Measurements from ENCODE around the gene RNF145. TPM values are rescaled to one million over a fixed set of nuclear protein-coding genes. Genes with fewer than 3 reads are reported as not detected.
"Not testable (repeated sequence)": the region's sequence is repeated elsewhere in the genome, so short reads cannot be mapped to it uniquely, and the experiment has no call there.

The RNF145 gene
- total RNA-seq, 1 donor from 2014 or later: 160 TPM

GRCh38 chr5:159163027-159163700 is 46.2 kb downstream of the RNF145 start:
- intact Hi-C loops (cut with micrococcal nuclease): no loop called here

DNA sequence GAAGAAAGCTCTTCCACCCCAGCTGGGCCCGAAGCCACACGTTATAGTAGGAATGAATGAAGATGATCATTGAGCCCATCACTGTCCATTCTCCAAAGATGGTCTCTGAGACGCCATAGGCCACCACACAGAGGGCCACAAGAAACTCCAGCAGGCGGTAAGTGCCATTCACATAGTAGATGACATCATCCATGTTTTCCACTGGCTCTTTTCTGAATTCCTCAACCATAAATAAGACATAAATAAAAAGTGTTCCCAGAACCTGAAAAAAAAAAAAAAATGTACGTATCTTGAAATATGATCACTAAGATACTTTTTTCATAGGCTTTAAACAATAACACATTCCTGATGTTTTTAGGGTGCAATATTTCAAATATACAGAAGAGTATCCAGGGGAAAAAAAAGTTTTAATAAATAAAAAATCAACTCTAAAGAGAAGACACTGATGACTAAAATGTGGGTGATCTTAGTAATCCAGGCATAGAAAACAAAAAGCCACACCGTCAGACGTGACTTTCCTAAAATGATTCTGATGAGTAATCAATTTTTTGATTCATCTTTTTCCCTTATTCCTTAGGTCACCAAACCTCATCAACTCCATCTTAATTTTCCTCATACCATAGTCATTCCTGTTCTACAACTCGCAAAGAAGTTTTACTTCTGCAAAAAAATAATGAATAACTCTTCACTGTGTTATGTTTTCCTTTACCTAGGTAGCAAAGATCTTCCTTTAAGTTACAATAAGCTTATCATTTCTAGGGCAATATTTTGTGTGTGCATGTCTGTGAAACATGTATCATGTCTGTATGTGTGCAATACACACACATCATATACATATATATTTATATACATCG is 47.8 kb downstream of the RNF145 start:
- intact Hi-C loops (cut with micrococcal nuclease): no loop called here

- intact Hi-C loops (cut with micrococcal nuclease): loop anchor here (5.0 to 10.0 kb wide), 2 partner anchors 174 to 356 kb away; partner anchors contain the start of gene IL12B
Observed at GRCh38 chr5:159158553-159159091, 50.7 kb downstream of the RNF145 start.

DNA sequence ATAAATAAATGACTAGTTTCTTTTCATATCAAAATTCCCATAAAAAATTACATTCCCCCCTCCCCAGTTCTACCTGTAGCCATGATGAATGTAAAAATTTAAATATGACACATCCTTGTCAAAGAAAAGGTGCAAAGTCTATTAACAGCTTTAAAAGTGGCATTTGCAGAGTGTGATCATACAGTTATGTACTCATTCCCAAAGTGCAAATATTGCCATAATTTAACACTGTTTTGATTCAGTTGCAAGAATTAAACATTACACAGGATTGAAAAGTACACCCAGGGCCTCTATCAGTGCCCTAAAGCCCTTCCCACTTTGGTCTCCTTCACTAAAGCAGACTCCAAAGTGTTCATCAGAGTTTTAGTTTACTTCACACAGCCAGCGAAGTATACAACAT is 51.8 kb downstream of the RNF145 start:
- intact Hi-C loops (cut with micrococcal nuclease): loop anchor here (1.0 to 10.0 kb wide), 4 partner anchors 175 to 759 kb away; partner anchors contain the start of genes ADRA1B and IL12B

DNA sequence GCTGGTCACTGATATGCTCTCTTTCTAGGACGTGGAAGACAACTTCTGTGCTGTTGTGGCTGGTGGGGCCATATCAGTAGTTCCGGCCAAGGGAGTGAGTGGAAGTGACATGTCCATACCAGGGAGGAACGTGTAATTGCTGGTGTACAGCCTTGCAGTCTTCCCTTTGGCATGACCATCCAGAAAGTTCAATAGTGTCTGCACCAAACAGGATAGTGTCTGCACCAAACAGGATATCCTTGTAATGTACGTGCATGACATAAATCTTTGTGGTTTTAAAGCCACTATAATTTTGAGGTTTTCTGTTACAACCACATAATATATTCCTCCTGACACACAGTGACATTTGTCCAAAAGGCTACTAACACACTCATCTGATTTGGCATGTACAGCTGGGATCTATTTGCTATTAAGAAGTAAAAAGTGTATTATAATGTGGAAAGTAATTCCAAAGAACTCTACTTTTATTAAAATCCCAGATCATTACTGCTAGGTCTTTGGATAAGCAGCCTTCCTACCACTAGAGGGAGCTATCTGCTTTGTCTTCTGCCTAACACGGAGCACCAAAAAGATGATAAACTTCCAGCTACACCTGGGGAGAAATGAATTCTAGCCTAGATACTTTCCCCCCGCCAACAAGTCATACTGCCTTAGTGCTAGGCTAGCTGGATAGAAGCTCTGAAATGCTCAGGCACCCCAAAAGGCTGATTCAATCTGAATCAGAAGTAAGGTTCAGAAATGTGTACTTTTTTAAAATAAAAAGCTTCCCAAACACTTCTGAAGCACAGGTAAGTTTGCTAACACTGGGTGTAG is 52.7 kb downstream of the RNF145 start:
- intact Hi-C loops (cut with micrococcal nuclease): loop anchor here (1.0 to 10.0 kb wide), 10 partner anchors 36 to 831 kb away; partner anchors contain the start of genes ADRA1B, IL12B, RNF145 and UBLCP1

GRCh38 chr5:159155960-159156359 is 53.4 kb downstream of the RNF145 start:
- intact Hi-C loops (cut with micrococcal nuclease): loop anchor here (1.0 to 10.0 kb wide), 8 partner anchors 36 to 831 kb away; partner anchors contain the start of genes IL12B, RNF145 and UBLCP1

GRCh38 chr5:159152876-159153275 is 56.5 kb downstream of the RNF145 start:
- intact Hi-C loops (cut with micrococcal nuclease): loop anchor here (10.0 kb wide), 1 partner anchor 362 kb away; no protein-coding TSS in a partner anchor

GRCh38 chr5:159149085-159149484 is 60.3 kb downstream of the RNF145 start:
- intact Hi-C loops (cut with micrococcal nuclease): no loop called here

- intact Hi-C loops (cut with micrococcal nuclease): no loop called here
Observed at GRCh38 chr5:159147976-159148375, 61.4 kb downstream of the RNF145 start.

DNA sequence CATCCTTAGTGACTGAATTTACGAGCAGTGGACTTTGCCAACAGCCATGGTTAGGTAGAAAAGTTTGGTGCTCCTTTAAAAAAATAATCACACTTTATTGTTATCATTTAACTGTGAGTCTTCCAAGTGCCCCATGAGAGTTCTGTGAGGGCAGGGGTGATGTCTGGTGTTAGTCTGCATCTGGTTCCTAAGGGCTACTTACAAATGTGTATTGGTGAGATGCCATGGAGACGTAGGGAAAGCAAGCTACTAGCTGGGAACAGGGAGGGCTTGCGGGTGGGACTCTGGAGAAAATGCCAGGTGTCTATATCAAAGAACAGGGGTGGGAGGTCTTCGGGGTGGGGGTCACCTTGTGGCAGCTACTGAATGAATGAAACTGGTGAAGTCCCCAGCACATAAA is 62.5 kb downstream of the RNF145 start:
- intact Hi-C loops (cut with micrococcal nuclease): no loop called here

DNA sequence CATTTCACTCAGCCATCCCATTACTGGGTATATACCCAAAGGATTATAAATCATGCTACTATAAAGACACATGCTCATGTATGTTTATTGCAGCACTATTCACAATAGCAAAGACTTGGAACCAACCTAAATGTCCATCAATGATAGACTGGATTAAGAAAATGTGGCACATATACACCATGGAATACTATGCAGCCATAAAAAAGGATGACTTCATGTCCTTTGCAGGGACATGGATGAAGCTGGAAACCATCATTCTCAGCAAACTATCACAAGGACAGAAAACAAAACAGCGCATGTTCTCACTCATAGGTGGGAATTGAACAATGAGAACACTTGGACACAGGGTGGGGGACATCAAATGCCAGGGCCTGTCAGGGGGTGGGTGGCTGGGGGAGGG is 64.2 kb downstream of the RNF145 start:
- intact Hi-C loops (cut with micrococcal nuclease): not testable (repeated sequence)

- intact Hi-C loops (cut with micrococcal nuclease): no loop called here
Observed at GRCh38 chr5:159139802-159140201, 69.6 kb downstream of the RNF145 start.

- intact Hi-C loops (cut with micrococcal nuclease): no loop called here
Observed at GRCh38 chr5:159135896-159136531, 73.3 kb downstream of the RNF145 start.

DNA sequence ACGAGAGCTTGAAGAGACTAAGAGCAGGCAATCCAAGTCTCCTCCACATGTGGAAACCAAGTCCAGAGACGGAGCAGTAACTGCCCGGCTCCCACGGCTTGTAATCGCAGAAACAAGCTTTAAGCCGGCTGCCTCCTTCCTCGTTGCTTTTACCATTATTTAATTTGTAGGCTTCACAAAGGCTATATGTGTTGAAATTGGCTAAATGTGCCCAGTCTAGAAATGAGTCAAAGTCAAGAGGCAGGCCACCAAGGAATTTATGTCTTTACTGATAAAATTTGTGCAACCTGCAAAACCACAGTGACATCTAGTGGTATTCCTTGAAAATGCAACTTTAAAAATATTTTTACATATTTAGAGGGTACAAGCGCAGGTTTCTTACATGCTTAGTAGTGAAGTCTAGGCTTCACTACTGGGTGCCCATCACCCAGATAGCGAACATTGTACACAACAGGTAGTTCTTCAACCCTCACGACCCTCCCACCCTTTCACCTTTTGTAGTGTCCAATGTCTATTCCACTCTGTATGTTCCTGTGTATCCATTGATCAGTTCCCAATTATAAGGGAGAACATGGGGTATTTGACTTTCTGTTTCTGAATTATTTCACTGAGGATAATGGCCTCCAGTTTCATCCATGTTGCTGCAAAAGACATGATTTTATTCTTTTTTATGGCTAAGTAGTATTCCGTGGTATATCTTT is 76.2 kb downstream of the RNF145 start:
- intact Hi-C loops (cut with micrococcal nuclease): loop anchor here (1.0 kb wide), 8 partner anchors 13 to 1371 kb away; no protein-coding TSS in a partner anchor

DNA sequence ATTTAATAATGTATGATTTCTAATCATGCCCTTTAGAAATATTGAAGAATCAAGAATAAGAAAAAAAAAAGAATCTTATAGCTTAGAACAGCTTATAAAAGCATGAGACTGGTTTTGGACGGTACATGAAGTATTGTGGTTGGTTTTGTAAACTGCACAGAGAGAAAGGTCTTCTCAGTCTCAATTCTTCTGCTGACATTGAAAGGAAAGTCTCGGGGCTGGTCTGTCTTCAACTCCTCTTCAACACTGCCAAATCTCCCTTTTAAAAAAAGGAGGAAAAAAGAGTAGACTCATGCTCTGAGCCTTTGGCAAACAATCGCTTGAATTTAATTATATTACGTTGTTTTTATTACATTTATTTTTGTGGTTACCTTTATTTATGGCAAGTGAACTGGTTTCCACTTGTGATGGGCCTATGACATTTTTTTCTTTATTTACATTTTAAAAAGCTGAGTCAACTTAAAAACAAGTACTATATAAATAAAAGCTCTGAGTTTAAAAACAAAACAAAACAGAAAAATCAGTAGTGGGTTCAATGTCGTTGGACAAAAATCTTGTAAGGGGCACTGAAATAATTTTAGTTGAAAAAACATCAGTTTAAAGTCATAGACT is 76.8 kb downstream of the RNF145 start:
- intact Hi-C loops (cut with micrococcal nuclease): loop anchor here (1.0 kb wide), 8 partner anchors 12 to 1370 kb away; no protein-coding TSS in a partner anchor

DNA sequence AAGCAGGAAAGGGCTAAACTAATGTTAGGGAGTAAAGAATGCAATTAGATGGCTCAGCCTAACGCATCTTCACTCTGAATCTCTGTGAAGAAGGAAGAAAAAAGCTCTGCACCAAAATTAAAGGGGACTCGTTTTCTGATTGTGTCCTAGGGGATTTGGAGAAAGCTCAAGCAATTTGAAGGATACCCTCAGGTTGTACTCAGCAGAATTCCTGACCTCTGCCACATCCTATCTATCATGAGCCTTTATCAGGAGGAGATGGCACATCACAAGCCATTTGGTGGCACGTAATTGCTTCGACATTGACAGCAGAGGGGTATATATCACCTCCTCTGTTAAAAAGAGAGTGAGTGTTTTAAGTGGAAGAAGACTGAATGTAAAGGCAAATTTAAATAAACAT is 77.4 kb downstream of the RNF145 start:
- intact Hi-C loops (cut with micrococcal nuclease): no loop called here

DNA sequence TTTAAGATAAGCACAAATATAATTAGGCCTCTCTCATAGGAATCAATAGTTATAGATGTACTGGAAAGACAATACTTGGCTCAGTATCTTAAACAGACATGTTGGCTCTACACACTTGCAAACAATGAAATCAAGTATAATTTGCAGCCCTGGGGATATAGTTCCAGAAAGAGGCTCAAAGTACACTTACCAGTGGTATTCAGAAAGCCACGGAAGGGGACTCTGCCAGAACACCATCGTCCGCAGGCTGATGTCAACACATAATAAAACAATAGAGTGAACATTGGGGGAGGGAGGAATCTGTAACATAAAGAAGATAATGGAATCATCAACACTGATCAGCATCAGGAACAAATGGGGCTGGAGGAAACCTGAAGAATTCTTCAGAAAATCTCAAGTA is 78.5 kb downstream of the RNF145 start:
- intact Hi-C loops (cut with micrococcal nuclease): no loop called here

DNA sequence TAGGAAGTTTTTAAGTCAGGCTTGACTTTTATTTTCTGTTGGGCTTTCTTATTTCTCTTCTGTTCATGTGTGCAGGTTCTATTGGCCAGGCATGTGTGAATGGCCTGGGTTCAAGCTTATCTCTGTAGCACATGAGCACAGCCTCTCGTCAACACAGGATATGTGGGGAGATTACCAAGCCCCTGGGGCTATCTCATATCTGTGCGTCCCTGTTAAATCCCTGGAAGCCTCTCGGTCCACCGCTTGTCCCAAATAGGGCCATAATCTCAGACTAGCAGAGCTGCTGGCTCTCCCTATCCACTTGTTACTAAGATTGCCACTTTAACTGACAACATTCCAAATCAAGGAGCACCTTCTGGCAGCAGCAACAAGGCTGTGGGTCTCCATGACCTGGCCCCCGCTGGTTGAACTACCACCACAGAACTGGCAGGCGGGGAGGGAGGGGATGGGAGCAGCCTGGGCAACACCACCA is 81.2 kb downstream of the RNF145 start:
- intact Hi-C loops (cut with micrococcal nuclease): no loop called here

- intact Hi-C loops (cut with micrococcal nuclease): loop anchor here (5.0 kb wide), 1 partner anchor 1266 kb away; the partner anchor contains the start of gene CLINT1
Observed at GRCh38 chr5:159123700-159124099, 85.7 kb downstream of the RNF145 start.
